ENCODE data around the gene ITLN1.
"Not testable (repeated sequence)": the region's sequence is repeated elsewhere in the genome, so short reads cannot be mapped to it uniquely, and the experiment has no call there.

The ITLN1 gene

GRCh38 chr1:160883581-160884513, 1.1 kb downstream of the ITLN1 start:
- no peak for DNase-seq

- no peak for DNase-seq
These were observed 2.4 kb downstream of the ITLN1 start for GRCh38 chr1:160882582-160882981.

GRCh38 chr1:160881264-160881663, 3.7 kb downstream of the ITLN1 start:
- DNase-seq = not testable (repeated sequence)

GRCh38 chr1:160880216-160880615, 4.8 kb downstream of the ITLN1 start:
- DNase-seq = no peak

- no peak for DNase-seq
These were observed 5.9 kb downstream of the ITLN1 start for GRCh38 chr1:160879056-160879455.

- no peak for DNase-seq
These were observed 7.8 kb downstream of the ITLN1 start for GRCh38 chr1:160877221-160877620.

- DNase-seq = no peak
These were observed 8.7 kb downstream of the ITLN1 start for GRCh38 chr1:160876311-160876710.

GRCh38 chr1:160875591-160875990, 9.4 kb downstream of the ITLN1 start:
- DNase-seq = not testable (repeated sequence)

GRCh38 chr1:160874935-160875334, 10.0 kb downstream of the ITLN1 start:
- no peak for DNase-seq

GRCh38 chr1:160868141-160868540, 16.8 kb downstream of the ITLN1 start:
- no peak for DNase-seq

- not testable (repeated sequence) for DNase-seq
These were observed 17.3 kb downstream of the ITLN1 start for GRCh38 chr1:160867651-160868050.

- DNase-seq = no peak
These were observed 18.2 kb downstream of the ITLN1 start for GRCh38 chr1:160866695-160867260.

- DNase-seq = no peak
These were observed 18.8 kb downstream of the ITLN1 start for GRCh38 chr1:160866001-160866694.

- DNase-seq = no peak
These were observed 19.6 kb downstream of the ITLN1 start for GRCh38 chr1:160865337-160865736.

GRCh38 chr1:160864173-160864572, 20.8 kb downstream of the ITLN1 start:
- no peak for DNase-seq

GRCh38 chr1:160863774-160864131, 21.2 kb downstream of the ITLN1 start:
- DNase-seq = no peak

- DNase-seq = no peak
These were observed 21.8 kb downstream of the ITLN1 start for GRCh38 chr1:160863061-160863773.

- no peak for DNase-seq
These were observed 22.5 kb downstream of the ITLN1 start, which contains the start of gene CD244 for GRCh38 chr1:160862203-160863060. Gene CD244 (minus strand): TSS chr1:160862887. CDS start chr1:160862677, 210 bp downstream.

GRCh38 chr1:160860840-160861505, 24.0 kb downstream of the ITLN1 start:
- DNase-seq = no peak

- no peak for DNase-seq
These were observed 25.8 kb downstream of the ITLN1 start for GRCh38 chr1:160859166-160859565.

GRCh38 chr1:160858507-160858906, 26.5 kb downstream of the ITLN1 start:
- no peak for DNase-seq
